Spleen (tissue), 7 donors: ENCODE measurements around the gene TIMM17B.

Experiments
- CTCF ChIP-seq, 11 experiments: fragments of 200-600 bp in 7 of 11; fragments of 450-650 bp in 4 of 11; sonication (generic) in 4 of 11; IDR thresholded peaks in 8 of 11; conservative IDR thresholded peaks in 3 of 11; 1 replicate in 7 of 11; 2 replicates in 4 of 11; pipeline versions ENCODE4 v1.4.0 to v1.8.0; 2016 to 2021; ENCODE audit warnings: antibody characterized with exemption in 11 of 11, inconsistent platforms in 4 of 11, mild to moderate bottlenecking in 1 of 11
- POLR2A ChIP-seq, 3 donors: fragments of 450-650 bp; IDR thresholded peaks; one replicate each; pipeline ENCODE4 v1.5.1; 2017; ENCODE audit warnings: antibody characterized with exemption in 3 of 3, mild to moderate bottlenecking in 1 of 3
- POLR2AphosphoS5 ChIP-seq, 3 donors: sonication (generic); formaldehyde crosslinking; IDR thresholded peaks; one replicate each; pipeline ENCODE4 v1.5.1; 2017; ENCODE audit warnings: antibody characterized with exemption in 3 of 3
- donor health status: DM: no; HTN: no; CAD: no; lungs with moderate emphysema.
- donor health status: DM: no; HTN: no; CAD: no.
- donor health status: DM: no; HTN: no; CAD: no.

- TF ChIP-seq CTCF (IDR thresholded peaks at IDR 0.05 in 8 of 11, conservative IDR thresholded peaks at IDR 0.05 in 3 of 11) = no peak
- no peak for TF ChIP-seq POLR2AphosphoS5 (IDR thresholded peaks at IDR 0.05)
- no peak for TF ChIP-seq POLR2A (IDR thresholded peaks at IDR 0.05)
These were observed 2.7 kb downstream of the TIMM17B start for GRCh38 chrX:48894891-48895290.
